HCT116 (cell line): Measurements from ENCODE around the gene PIEZO2. TPM values are rescaled to one million over a fixed set of nuclear protein-coding genes. Genes with fewer than 3 reads are reported as not detected.

Source experiments
- ATAC-seq: fragments of 200-7000 bp; cut with Tn5 transposase; 2 replicates; pipeline ENCODE4 v1.9.1; 2020; ENCODE audit warnings: mild to moderate bottlenecking, moderate library complexity
- BruUV-seq: library from RNA; stranded (reverse); fragments of 400-500 nt; replicated peaks from 2 replicates; lab custom pipeline; 2021; lab: Mats Ljungman, UMichigan
- CTCF ChIA-PET: fragments of 300-600 bp; sonication (Branson Sonifier 250); formaldehyde crosslinking; loops from one replicate; lab custom pipeline; 2021; ENCODE audit warnings: antibody characterized with exemption; lab: Charles Lee
- POLR2A ChIA-PET: fragments of 300-600, 350-600 bp; sonication (Branson Sonifier 250); formaldehyde crosslinking; loops from one replicate; lab custom pipeline; 2021; ENCODE audit warnings: antibody characterized with exemption; lab: Charles Lee
- RAD21 ChIA-PET, 2 experiments: fragments of 300-600 bp; sonication (Branson Sonifier 250); formaldehyde crosslinking; loops; one replicate each; lab custom pipeline; 2023; ENCODE audit warnings: low total read pairs in 2 of 2; ENCODE audit not compliant: uncharacterized antibody in 2 of 2, unreplicated experiment in 2 of 2, low non-redundant PET in 1 of 2; lab: Charles Lee
- DNase-seq: peaks from one replicate; pipeline ENCODE4 v3.0.0-alpha.2; 2010; ENCODE audit warnings: low read depth, low spot score
- H2AFZ ChIP-seq: fragments of 200-600 bp; shearing (Covaris generic), sonication (generic); 2 replicates; pipeline ENCODE4 v1.6.1; 2017; ENCODE audit warnings: low read depth, mixed run types, mixed read lengths, antibody characterized with exemption, low read length; ENCODE audit not compliant: poor library complexity, severe bottlenecking
- H3K27ac ChIP-seq: 2 replicates; pipeline ENCODE4 v1.5.1; 2012; ENCODE audit warnings: low read depth, low read length
- H3K27me3 ChIP-seq: fragments of 200-600 bp; sonication (generic); 2 replicates; pipeline ENCODE4 v1.6.1; 2016; ENCODE audit warnings: mixed run types, low read length, mixed read lengths; ENCODE audit not compliant: insufficient read depth
- H3K36me3 ChIP-seq, 2 experiments: fragments of 200-500 bp in 1 of 2; fragments of 200-600 bp in 1 of 2; sonication (Bioruptor generic) in 1 of 2; sonication (generic) in 1 of 2; 2 replicates each; pipeline versions ENCODE4 v1.5.1 to v1.6.1; 2014 to 2016; ENCODE audit warnings: low read length in 2 of 2, inconsistent platforms in 1 of 2, mixed read lengths in 1 of 2, mixed run types in 1 of 2; ENCODE audit not compliant: insufficient read depth in 2 of 2, control insufficient read depth in 1 of 2
- H3K4me1 ChIP-seq, 2 experiments: fragments of 200-600 bp in 1 of 2; sonication (generic) in 1 of 2; 2 replicates each; pipeline versions ENCODE4 v1.5.1 to v1.6.1; 2012 to 2017; ENCODE audit warnings: low read length in 2 of 2, inconsistent platforms in 1 of 2, mild to moderate bottlenecking in 1 of 2, mixed read lengths in 1 of 2, mixed run types in 1 of 2, moderate library complexity in 1 of 2; ENCODE audit not compliant: insufficient read depth in 2 of 2, control insufficient read depth in 1 of 2
- H3K4me2 ChIP-seq: fragments of 200-600 bp; sonication (generic); 2 replicates; pipeline ENCODE4 v1.6.1; 2017; ENCODE audit warnings: mixed run types, low read length, mixed read lengths
- H3K4me3 ChIP-seq, 2 experiments: fragments of 200-600 bp in 1 of 2; sonication (generic) in 1 of 2; replicated peaks in 1 of 2; 2 replicates each; pipeline ENCODE4 v1.5.1; 2011 to 2016; ENCODE audit warnings: low read length in 2 of 2, control low read depth in 1 of 2, low read depth in 1 of 2, mild to moderate bottlenecking in 1 of 2, mixed read lengths in 1 of 2, mixed run types in 1 of 2
- H3K79me2 ChIP-seq: fragments of 200-600 bp; sonication (generic); 2 replicates; pipeline ENCODE4 v1.6.1; 2017; ENCODE audit warnings: mild to moderate bottlenecking, mixed run types, low read length, moderate library complexity, mixed read lengths; ENCODE audit not compliant: insufficient read depth
- H3K9ac ChIP-seq: fragments of 200-600 bp; sonication (generic); 2 replicates; pipeline ENCODE4 v1.6.1; 2016; ENCODE audit warnings: low read length, mixed read lengths
- H3K9me2 ChIP-seq: fragments of 200-600 bp; sonication (generic), shearing (Covaris generic); 2 replicates; pipeline ENCODE4 v1.6.1; 2017; ENCODE audit warnings: mixed run types, mild to moderate bottlenecking, moderate library complexity; ENCODE audit not compliant: insufficient read depth
- H3K9me3 ChIP-seq, 2 experiments: fragments of 200-500 bp in 1 of 2; fragments of 200-600 bp in 1 of 2; sonication (Bioruptor generic) in 1 of 2; sonication (generic) in 1 of 2; 2 replicates each; pipeline ENCODE4 v1.6.1; 2014 to 2017; ENCODE audit warnings: low read length in 2 of 2, mixed read lengths in 2 of 2, inconsistent platforms in 1 of 2, low read depth in 1 of 2, mild to moderate bottlenecking in 1 of 2, mixed run types in 1 of 2, moderate library complexity in 1 of 2; ENCODE audit not compliant: control insufficient read depth in 1 of 2, insufficient read depth in 1 of 2
- H4K20me1 ChIP-seq: fragments of 200-600 bp; sonication (generic), shearing (Covaris generic); 2 replicates; pipeline ENCODE4 v1.6.1; 2017; ENCODE audit warnings: mixed run types, mild to moderate bottlenecking, moderate library complexity; ENCODE audit not compliant: insufficient read depth
- CBX3 ChIP-seq: IDR thresholded peaks from 2 replicates; pipeline ENCODE4 v1.6.1; 2012; ENCODE audit warnings: low read depth
- EGR1 ChIP-seq: IDR thresholded peaks from 2 replicates; pipeline ENCODE4 v1.6.1; 2012; ENCODE audit warnings: low read depth
- ELF1 ChIP-seq: IDR thresholded peaks from 2 replicates; pipeline ENCODE4 v1.6.1; 2012; ENCODE audit warnings: low read depth, borderline replicate concordance
- FOSL1 ChIP-seq: IDR thresholded peaks from 2 replicates; pipeline ENCODE4 v1.6.1; 2012; ENCODE audit warnings: low read depth
- JUND ChIP-seq: IDR thresholded peaks from 2 replicates; pipeline ENCODE4 v1.6.1; 2012
- POLR2A ChIP-seq: IDR thresholded peaks from 2 replicates; pipeline ENCODE4 v1.7.0; 2011; ENCODE audit warnings: borderline replicate concordance; ENCODE audit not compliant: insufficient read depth, insufficient read length; ENCODE audit errors: extremely low read depth
- POLR2AphosphoS5 ChIP-seq: IDR thresholded peaks from 2 replicates; pipeline ENCODE4 v1.6.1; 2011; ENCODE audit warnings: mild to moderate bottlenecking, low read depth, low read length, moderate library complexity
- RAD21 ChIP-seq: IDR thresholded peaks from 2 replicates; pipeline ENCODE4 v1.6.1; 2012; ENCODE audit warnings: low read depth, mild to moderate bottlenecking
- SIN3A ChIP-seq: IDR thresholded peaks from 2 replicates; pipeline ENCODE4 v1.6.1; 2012; ENCODE audit warnings: low read depth
- SRF ChIP-seq: IDR thresholded peaks from 2 replicates; pipeline ENCODE4 v1.6.1; 2012; ENCODE audit warnings: low read depth
- TCF7L2 ChIP-seq: IDR thresholded peaks from 2 replicates; pipeline ENCODE4 v1.7.0; 2011; ENCODE audit warnings: borderline replicate concordance, inconsistent platforms; ENCODE audit not compliant: insufficient read depth, insufficient read length; ENCODE audit errors: extremely low read depth
- YY1 ChIP-seq: IDR thresholded peaks from 2 replicates; pipeline ENCODE4 v1.6.1; 2011; ENCODE audit warnings: low read length, low read depth, moderate library complexity, mild to moderate bottlenecking; ENCODE audit not compliant: insufficient replicate concordance; ENCODE audit errors: extremely low read depth
- ZFX ChIP-seq: fragments of 450-650 bp; IDR thresholded peaks from 2 replicates; pipeline ENCODE4 v1.6.1; 2017
- ZNF274 ChIP-seq: fragments of 200-500 bp; sonication (Bioruptor generic); IDR thresholded peaks from 2 replicates; pipeline ENCODE4 v1.6.1; 2014; ENCODE audit warnings: mild to moderate bottlenecking, low read depth, low read length, inconsistent platforms
- intact Hi-C: fragments of 100-400 bp; cut with micrococcal nuclease; formaldehyde crosslinking; loops from 2 replicates; pipeline ENCODE4 v1.10.0; 2022
- total RNA-seq: library from RNA; stranded (reverse); gene quantifications from one replicate; pipeline ENCODE4 v1.2.1, GENCODE V29; 2021; ENCODE audit not compliant: unreplicated experiment
- TF ChIP-seq, protein P1 (sequence below), 3 experiments: fragments of 200-600 bp in 1 of 3; sonication (generic) in 1 of 3; IDR thresholded peaks in 2 of 3; conservative IDR thresholded peaks in 1 of 3; 2 replicates each; pipeline ENCODE4 v1.5.1; 2012 to 2017; ENCODE audit warnings: low read depth in 2 of 3, low read length in 2 of 3, antibody characterized with exemption in 1 of 3, borderline replicate concordance in 1 of 3, control low read depth in 1 of 3, mild to moderate bottlenecking in 1 of 3, mixed read lengths in 1 of 3, mixed run types in 1 of 3, moderate library complexity in 1 of 3; ENCODE audit not compliant: insufficient read depth in 1 of 3
- TF ChIP-seq, protein P2 (sequence below): IDR thresholded peaks from 2 replicates; pipeline ENCODE4 v1.6.1; 2012

PIEZO2 gene
- total RNA-seq, 1 experiment from 2014 or later = 0.34 TPM

DNA sequence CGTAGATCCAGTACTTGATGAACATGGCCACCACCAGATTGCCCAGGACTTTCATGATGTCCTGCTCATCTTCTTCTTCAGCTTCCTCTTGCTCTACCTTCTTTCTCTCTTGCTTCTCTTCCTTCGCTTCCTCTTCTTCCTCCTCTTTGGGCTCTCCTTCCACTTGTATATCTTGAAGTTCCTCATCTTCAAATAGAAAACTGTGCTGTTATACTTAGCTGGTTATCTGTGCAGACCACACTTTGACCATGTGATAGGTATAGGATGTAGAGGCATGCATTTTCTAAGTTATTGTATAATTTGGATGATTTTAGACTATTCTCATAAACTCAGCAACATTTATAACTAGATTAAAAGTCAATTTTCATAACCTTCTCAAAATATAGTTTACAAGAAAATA, 360.2 kb downstream of the PIEZO2 start:
- ChIA-PET POLR2A (no interaction called here), RAD21 (no interaction called here), CTCF (no interaction called here)
- no TSS peak for BruUV-seq
- ATAC-seq (no peak), DNase-seq (no peak)
- Histone ChIP-seq H3K4me2 (no peak overlapping the region), H4K20me1 (no peaks in the 10 kb centered on the region), H3K9me3 (no peaks in the 10 kb centered on the region), H3K27ac (no peak overlapping the region), H3K4me3 (no peak overlapping the region), H3K9me2 (no peaks in the 10 kb centered on the region), H2AFZ (no peak overlapping the region), H3K36me3 (no peaks in the 10 kb centered on the region), H3K9ac (no peak overlapping the region), H3K4me1 (no peaks in the 10 kb centered on the region), H3K79me2 (no peaks in the 10 kb centered on the region), H3K27me3 (peaks cover 43% of the 10 kb centered on the region)
- no peak for TF ChIP-seq ELF1
- TF ChIP-seq POLR2AphosphoS5 = no peak
- no peak for TF ChIP-seq SIN3A
- TF ChIP-seq FOSL1 = no peak
- no peak for TF ChIP-seq SRF
- TF ChIP-seq ZNF274 = no peak
- no peak for TF ChIP-seq YY1
- TF ChIP-seq EGR1 = no peak
- no peak for TF ChIP-seq RAD21
- TF ChIP-seq CBX3 = no peak
- no peak for TF ChIP-seq TCF7L2
- no peak for TF ChIP-seq POLR2A
- TF ChIP-seq ZFX = no peak
- TF ChIP-seq JUND = no peak
- TF ChIP-seq, protein P1, sequence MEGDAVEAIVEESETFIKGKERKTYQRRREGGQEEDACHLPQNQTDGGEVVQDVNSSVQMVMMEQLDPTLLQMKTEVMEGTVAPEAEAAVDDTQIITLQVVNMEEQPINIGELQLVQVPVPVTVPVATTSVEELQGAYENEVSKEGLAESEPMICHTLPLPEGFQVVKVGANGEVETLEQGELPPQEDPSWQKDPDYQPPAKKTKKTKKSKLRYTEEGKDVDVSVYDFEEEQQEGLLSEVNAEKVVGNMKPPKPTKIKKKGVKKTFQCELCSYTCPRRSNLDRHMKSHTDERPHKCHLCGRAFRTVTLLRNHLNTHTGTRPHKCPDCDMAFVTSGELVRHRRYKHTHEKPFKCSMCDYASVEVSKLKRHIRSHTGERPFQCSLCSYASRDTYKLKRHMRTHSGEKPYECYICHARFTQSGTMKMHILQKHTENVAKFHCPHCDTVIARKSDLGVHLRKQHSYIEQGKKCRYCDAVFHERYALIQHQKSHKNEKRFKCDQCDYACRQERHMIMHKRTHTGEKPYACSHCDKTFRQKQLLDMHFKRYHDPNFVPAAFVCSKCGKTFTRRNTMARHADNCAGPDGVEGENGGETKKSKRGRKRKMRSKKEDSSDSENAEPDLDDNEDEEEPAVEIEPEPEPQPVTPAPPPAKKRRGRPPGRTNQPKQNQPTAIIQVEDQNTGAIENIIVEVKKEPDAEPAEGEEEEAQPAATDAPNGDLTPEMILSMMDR (IDR thresholded peaks at IDR 0.05 in 2 of 3, conservative IDR thresholded peaks at IDR 0.05 in 1 of 3; ENCODE audit: borderline replicate concordance in 1 of 3, insufficient read depth in 1 of 3, low read depth in 2 of 3, low read length in 2 of 3) = no peak
- TF ChIP-seq, protein P2, sequence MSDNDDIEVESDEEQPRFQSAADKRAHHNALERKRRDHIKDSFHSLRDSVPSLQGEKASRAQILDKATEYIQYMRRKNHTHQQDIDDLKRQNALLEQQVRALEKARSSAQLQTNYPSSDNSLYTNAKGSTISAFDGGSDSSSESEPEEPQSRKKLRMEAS = no peak
- intact Hi-C loops = loop anchor here (5.0 to 10.0 kb wide), 3 partner anchors 227 to 596 kb away; no protein-coding TSS in a partner anchor
